Cardiac muscle cell (in vitro differentiated cells and primary cell): ENCODE measurements around the gene CTSS. TPM values are rescaled to one million over a fixed set of nuclear protein-coding genes. Genes with fewer than 3 reads are reported as not detected.

Experiments
- DNase-seq, 2 donors: peaks; one replicate each; pipeline versions ENCODE4 v3.0.0 to v3.0.0-alpha.2; 2010 to 2017; ENCODE audit warnings: low read depth in 1 of 2, low spot score in 1 of 2
- H3K27ac ChIP-seq: fragments of 200-600 bp; sonication (generic); 2 replicates; pipeline ENCODE4 v1.5.1; 2016
- H3K27me3 ChIP-seq: fragments of 200-600 bp; sonication (generic); 2 replicates; pipeline ENCODE4 v1.6.0; 2016; ENCODE audit warnings: control low read depth
- H3K36me3 ChIP-seq: fragments of 200-600 bp; sonication (generic); 2 replicates; pipeline ENCODE4 v1.5.1; 2016; ENCODE audit warnings: control low read depth
- H3K4me1 ChIP-seq: fragments of 200-600 bp; sonication (generic); 2 replicates; pipeline ENCODE4 v1.8.1; 2017; ENCODE audit warnings: low read depth, mild to moderate bottlenecking, mixed run types
- H3K4me3 ChIP-seq: fragments of 200-600 bp; sonication (generic); 2 replicates; pipeline ENCODE4 v1.5.1; 2016; ENCODE audit warnings: mild to moderate bottlenecking
- H3K9me3 ChIP-seq: fragments of 200-600 bp; sonication (generic); 2 replicates; pipeline ENCODE4 v1.5.1; 2017; ENCODE audit warnings: low read depth, mild to moderate bottlenecking, control low read depth
- CTCF ChIP-seq: IDR thresholded peaks from 2 replicates; pipeline ENCODE4 v1.5.1; 2012; ENCODE audit warnings: low read depth, mild to moderate bottlenecking, low read length
- polyA plus RNA-seq: library from polyadenylated mRNA; unstranded; fragments of >200 nt; fragmentation: Nextera tagmentation; extraction: Ambion mirVana; gene quantifications from 2 replicates; pipeline ENCODE4 v1.2.1, GENCODE V29; 2016
- total RNA-seq: library from RNA; depleted of rRNA; stranded (reverse); fragments of >200 nt; gene quantifications from 2 replicates; pipeline ENCODE4 v1.2.3, GENCODE V29; 2016

The CTSS gene
- 0.03 TPM in 1 of 2 replicates, not detected in the other for total RNA-seq
- not detected in 2 replicates for polyA plus RNA-seq

DNA sequence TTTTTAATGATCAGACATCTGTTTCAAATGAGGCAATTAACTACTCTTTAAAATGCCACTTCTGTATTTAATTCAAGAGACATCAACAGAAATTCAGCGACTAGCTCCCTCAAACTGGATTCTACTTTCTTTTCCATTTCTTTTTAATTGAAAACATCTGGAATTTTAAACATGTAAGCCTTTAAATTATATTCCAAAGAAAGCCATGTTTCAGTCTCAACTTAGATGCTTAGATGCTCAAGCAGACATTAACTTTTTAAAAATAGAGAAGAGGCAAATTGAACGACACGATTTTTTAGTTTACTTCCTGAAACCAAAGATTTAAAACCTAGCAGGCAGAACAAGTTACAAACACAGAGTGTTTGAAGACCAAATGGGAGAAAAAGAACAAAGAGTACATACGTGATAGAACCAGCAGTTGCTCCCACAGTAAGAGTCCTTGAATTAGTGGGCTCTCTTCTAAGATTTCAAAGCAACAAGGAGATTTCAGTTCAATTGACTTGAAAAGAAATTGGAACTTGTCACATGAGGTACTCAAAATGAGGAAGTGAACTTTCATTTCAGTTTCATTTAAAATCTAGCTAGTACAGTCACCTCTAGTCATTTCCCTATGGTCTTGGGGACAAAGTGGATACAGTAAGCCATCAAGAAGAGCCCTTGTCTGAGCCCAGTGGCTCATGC lies at the start of gene CTSS:
TSS of gene CTSS (minus strand) at position 483 of the 681 bp plus-strand sequence. CDS start 1,015 bp downstream, outside the sequence.
- no peak for DNase-seq
- TF ChIP-seq CTCF: no peak
- no peak within 1 kb of the TSS for H3K27ac ChIP-seq
- H3K27me3 ChIP-seq: no peaks in the 10 kb centered on the region
- H3K9me3 ChIP-seq: no peaks in the 10 kb centered on the region
- no peaks in the 10 kb centered on the region for H3K36me3 ChIP-seq
- no peaks in the 10 kb centered on the region for H3K4me1 ChIP-seq
- no peak within 1 kb of the TSS for H3K4me3 ChIP-seq

DNA sequence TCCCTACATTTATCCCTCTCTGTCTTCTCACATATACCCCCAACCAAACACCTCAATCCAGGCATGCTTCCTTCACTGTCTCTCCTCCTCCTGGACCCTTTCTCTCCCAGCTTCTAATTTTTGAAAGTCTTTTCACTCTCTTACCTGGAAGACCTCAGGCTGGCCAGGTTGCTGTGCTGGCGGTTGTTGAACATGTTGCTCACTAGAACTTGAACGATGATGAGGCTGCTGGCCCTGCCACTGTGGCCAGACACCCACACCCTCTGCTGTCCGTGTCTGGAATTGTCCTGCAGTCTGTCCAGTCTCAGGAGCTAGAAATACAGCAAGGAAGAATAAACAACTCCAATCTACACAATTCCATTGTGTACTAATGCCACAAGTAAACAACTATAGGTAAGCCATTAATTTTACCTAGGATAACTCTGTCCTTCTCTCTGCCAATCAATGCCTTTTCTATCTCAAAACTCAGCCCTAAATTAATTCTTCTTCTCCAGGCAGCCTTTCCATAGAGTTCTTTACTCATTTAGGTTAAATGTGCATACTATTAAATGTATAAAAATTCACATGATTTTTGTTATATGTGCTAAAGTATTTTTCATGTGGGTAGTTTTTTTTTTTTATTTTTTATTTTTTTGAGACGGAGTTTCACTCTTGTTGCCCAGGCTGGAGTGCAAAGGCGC lies 47.6 kb upstream of the CTSS start:
- Histone ChIP-seq H3K4me3 (no peak overlapping the region), H3K36me3 (peaks cover 49% of the 10 kb centered on the region), H3K9me3 (no peaks in the 10 kb centered on the region), H3K27ac (no peak overlapping the region), H3K4me1 (no peaks in the 10 kb centered on the region), H3K27me3 (no peaks in the 10 kb centered on the region)
- TF ChIP-seq CTCF: peak; percentile 89
- peak; percentile 57 to 82 for DNase-seq

GRCh38 chr1:150810958-150811659 lies 45.5 kb upstream of the CTSS start:
- peaks cover 32% of the 10 kb centered on the region for H3K36me3 ChIP-seq
- no peak for TF ChIP-seq CTCF
- no peaks in the 10 kb centered on the region for H3K4me1 ChIP-seq
- H3K27ac ChIP-seq: no peak overlapping the region
- H3K9me3 ChIP-seq: no peaks in the 10 kb centered on the region
- no peaks in the 10 kb centered on the region for H3K27me3 ChIP-seq
- H3K4me3 ChIP-seq: no peak overlapping the region
- DNase-seq: no peak

- H3K36me3 ChIP-seq: peaks cover 27% of the 10 kb centered on the region
Measured at GRCh38 chr1:150809651-150810050, 44.1 kb upstream of the CTSS start.

More at GRCh38 chr1:150809651-150810050, 44.1 kb upstream of the CTSS start:
- no peak overlapping the region for H3K27ac ChIP-seq
- no peaks in the 10 kb centered on the region for H3K4me1 ChIP-seq
- H3K4me3 ChIP-seq: no peak overlapping the region
- H3K27me3 ChIP-seq: no peaks in the 10 kb centered on the region
- no peak for DNase-seq
- TF ChIP-seq CTCF: no peak
- no peaks in the 10 kb centered on the region for H3K9me3 ChIP-seq
